BLaER1 treated with 17β-estradiol and CSF1 and Interleukin-3, amounts not matched to agents 10 nM and 100 nM (cell line): Measurements from ENCODE around the gene AOC1.

Experiments used
- H3K27ac ChIP-seq, 11 experiments: shearing (Covaris generic); formaldehyde crosslinking; 2 replicates each; pipeline ENCODE4 v1.8.1; 2022
- H3K27me3 ChIP-seq, 11 experiments: shearing (Covaris generic); formaldehyde crosslinking; 2 replicates each; pipeline ENCODE4 v1.8.1; 2022
- H3K36me3 ChIP-seq, 11 experiments: shearing (Covaris generic); formaldehyde crosslinking; 2 replicates each; pipeline ENCODE4 v1.8.1; 2022
- H3K4me1 ChIP-seq, 10 experiments: shearing (Covaris generic); formaldehyde crosslinking; 2 replicates each; pipeline ENCODE4 v1.8.1; 2022
- H3K4me2 ChIP-seq, 11 experiments: shearing (Covaris generic); formaldehyde crosslinking; 2 replicates each; pipeline ENCODE4 v1.8.1; 2022
- H3K4me3 ChIP-seq, 10 experiments: shearing (Covaris generic); formaldehyde crosslinking; 2 replicates each; pipeline ENCODE4 v1.8.1; 2022
- H3K9ac ChIP-seq, 11 experiments: shearing (Covaris generic); formaldehyde crosslinking; 2 replicates each; pipeline ENCODE4 v1.8.1; 2022
- H3K9me3 ChIP-seq, 11 experiments: shearing (Covaris generic); formaldehyde crosslinking; replicated peaks in 1 of 11; 2 replicates each; pipeline ENCODE4 v1.8.1; 2022
- H4K20me1 ChIP-seq, 11 experiments: shearing (Covaris generic); formaldehyde crosslinking; 2 replicates each; pipeline ENCODE4 v1.8.1; 2022
- Cebpa-rat ChIP-seq, 11 experiments: shearing (Covaris generic); IDR thresholded peaks; 2 replicates each; pipeline ENCODE4 v1.8.1; 2022

Gene AOC1

GRCh38 chr7:150855046-150855445, 2.7 kb downstream of the AOC1 start:
- Histone ChIP-seq H3K36me3 (no peaks in the 10 kb centered on the region), H3K9me3 (no peaks in the 10 kb centered on the region), H4K20me1 (no peaks in the 10 kb centered on the region), H3K9ac (no peak overlapping the region), H3K27me3 (no peaks in the 10 kb centered on the region), H3K4me3 (no peak overlapping the region), H3K27ac (no peak overlapping the region), H3K4me1 (peaks cover 0 to 19% (median 7%) of the 10 kb centered on the region in 10 experiments; a peak in 15 of 20 replicates), H3K4me2 (no peak overlapping the region)
- no peak for TF ChIP-seq Cebpa-rat (IDR thresholded peaks at IDR 0.05)

DNA sequence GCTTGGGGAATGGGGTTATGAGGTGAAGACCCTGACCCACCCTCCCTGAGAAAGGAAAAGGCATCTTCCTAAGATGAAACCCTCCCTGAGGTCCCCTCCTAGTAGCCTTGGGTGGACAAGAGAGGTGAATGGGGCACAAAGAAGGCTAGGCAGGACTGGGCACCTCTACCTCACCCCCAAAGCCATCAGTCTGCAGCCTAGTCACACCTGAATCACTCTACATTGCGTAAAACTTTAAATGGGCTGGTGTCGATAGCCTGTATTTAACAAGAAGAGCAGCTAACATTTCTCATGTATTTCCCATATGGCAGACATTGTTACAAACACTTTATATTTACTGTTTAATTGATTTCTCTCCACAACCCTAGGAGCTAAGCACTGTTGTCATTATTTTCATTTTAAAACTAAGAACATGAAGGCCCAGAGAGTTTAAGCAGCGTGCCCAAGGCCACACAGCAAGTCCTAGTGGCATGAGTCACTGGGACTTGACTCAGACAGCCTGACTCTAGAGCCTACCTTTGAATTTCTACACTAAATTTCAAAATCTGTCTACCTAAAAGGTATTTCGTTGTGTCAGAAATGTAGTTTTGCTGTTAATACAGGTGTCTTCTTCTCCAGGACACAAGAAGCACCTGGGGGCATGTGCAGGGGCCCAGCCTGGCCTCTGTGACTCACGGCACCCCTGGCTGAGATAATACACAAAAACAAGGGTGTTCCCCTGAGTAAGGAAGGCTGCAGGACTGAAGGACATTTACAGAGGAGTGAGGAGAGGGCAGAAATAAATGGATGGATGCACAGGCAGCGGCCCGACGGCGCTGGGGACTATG, 3.4 kb downstream of the AOC1 start:
- Histone ChIP-seq H3K4me1 (peaks cover 0 to 19% (median 7%) of the 10 kb centered on the region in 10 experiments; a peak in 15 of 20 replicates), H3K4me3 (no peak overlapping the region), H3K9me3 (no peaks in the 10 kb centered on the region), H4K20me1 (no peaks in the 10 kb centered on the region), H3K9ac (no peak overlapping the region), H3K27ac (no peak overlapping the region), H3K4me2 (no peak overlapping the region), H3K36me3 (no peaks in the 10 kb centered on the region), H3K27me3 (no peaks in the 10 kb centered on the region)
- no peak for TF ChIP-seq Cebpa-rat (IDR thresholded peaks at IDR 0.05)

GRCh38 chr7:150856303-150857275, 4.3 kb downstream of the AOC1 start:
- H3K9me3 ChIP-seq, result no peaks in the 10 kb centered on the region
- no peak overlapping the region for H3K9ac ChIP-seq
- no peak overlapping the region for H3K4me2 ChIP-seq
- H3K27me3 ChIP-seq, result no peaks in the 10 kb centered on the region
- no peak overlapping the region for H3K27ac ChIP-seq
- no peak for TF ChIP-seq Cebpa-rat (IDR thresholded peaks at IDR 0.05)
- H3K36me3 ChIP-seq, result no peaks in the 10 kb centered on the region
- H4K20me1 ChIP-seq, result no peaks in the 10 kb centered on the region
- no peak overlapping the region for H3K4me3 ChIP-seq
- H3K4me1 ChIP-seq, result peaks cover 0 to 14% (median 7%) of the 10 kb centered on the region in 10 experiments; a peak in 15 of 20 replicates

DNA sequence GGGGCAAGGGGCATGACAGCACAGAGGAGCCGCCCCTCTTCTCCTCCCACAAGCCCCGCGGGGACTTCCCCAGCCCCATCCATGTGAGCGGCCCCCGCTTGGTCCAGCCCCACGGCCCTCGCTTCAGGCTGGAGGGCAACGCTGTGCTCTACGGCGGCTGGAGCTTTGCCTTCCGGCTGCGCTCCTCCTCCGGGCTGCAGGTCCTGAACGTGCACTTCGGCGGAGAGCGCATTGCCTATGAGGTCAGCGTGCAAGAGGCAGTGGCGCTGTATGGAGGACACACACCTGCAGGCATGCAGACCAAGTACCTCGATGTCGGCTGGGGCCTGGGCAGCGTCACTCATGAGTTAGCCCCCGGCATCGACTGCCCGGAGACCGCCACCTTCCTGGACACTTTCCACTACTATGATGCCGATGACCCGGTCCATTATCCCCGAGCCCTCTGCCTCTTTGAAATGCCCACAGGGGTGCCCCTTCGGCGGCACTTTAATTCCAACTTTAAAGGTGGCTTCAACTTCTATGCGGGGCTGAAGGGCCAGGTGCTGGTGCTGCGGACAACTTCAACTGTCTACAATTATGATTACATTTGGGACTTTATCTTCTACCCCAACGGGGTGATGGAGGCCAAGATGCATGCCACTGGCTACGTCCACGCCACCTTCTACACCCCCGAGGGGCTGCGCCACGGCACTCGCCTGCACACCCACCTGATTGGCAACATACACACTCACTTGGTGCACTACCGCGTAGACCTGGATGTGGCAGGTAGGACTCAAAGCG, 5.1 kb downstream of the AOC1 start:
- TF ChIP-seq Cebpa-rat (IDR thresholded peaks at IDR 0.05), result no peak
- Histone ChIP-seq H3K36me3 (no peaks in the 10 kb centered on the region), H3K27ac (no peak overlapping the region), H3K4me2 (no peak overlapping the region), H3K27me3 (no peaks in the 10 kb centered on the region), H3K9me3 (no peaks in the 10 kb centered on the region), H4K20me1 (no peaks in the 10 kb centered on the region), H3K4me3 (no peak overlapping the region), H3K4me1 (peaks cover 0 to 8% (median 3%) of the 10 kb centered on the region in 10 experiments; a peak in 15 of 20 replicates), H3K9ac (no peak overlapping the region)

DNA sequence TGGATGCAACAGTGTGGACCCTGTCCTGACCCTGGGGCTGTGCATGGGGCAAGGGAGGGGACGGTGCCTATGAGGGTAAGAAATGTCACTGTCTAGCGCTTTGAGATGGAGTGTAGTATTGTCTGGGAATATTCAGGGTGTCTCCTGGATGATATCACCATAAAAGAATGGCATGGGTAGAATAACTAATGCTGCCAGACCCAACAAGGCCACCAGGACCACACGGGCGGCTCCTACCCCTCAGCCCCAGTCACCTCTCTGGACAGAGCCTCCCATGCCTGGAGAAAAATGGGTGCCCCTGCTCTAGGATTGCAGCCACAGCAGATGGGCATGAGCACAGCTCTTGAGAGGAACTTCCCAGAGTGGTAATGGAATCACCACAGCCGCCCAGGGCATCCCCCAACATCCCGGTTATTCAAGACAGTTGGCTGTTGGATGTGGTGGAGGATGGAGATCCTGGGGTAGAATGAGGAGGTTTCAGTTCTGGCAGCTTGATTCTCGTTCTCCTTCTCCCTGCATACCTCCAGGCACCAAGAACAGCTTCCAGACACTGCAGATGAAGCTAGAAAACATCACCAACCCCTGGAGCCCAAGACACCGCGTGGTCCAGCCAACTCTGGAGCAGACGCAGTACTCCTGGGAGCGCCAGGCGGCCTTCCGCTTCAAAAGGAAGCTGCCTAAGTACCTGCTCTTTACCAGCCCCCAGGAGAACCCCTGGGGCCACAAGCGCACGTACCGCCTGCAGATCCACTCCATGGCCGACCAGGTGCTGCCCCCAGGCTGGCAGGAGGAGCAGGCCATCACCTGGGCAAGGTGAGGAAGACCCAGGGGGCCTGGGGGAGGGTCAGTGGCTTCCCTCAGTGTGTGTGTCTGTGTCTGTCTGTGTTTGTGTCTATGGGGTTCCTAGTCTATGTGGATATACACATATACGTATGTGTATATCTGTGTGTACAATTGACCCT, 6.2 kb downstream of the AOC1 start:
- Histone ChIP-seq H3K4me3 (no peak overlapping the region), H3K36me3 (no peaks in the 10 kb centered on the region), H3K9ac (no peak overlapping the region), H3K27me3 (no peaks in the 10 kb centered on the region), H3K4me1 (0 out of 20 replicates have a peak, but pooled peaks cover 0 to 4% (median 0%) of the 10 kb centered on the region in 10 experiments), H3K27ac (no peak overlapping the region), H3K4me2 (no peak overlapping the region), H3K9me3 (0 out of 22 replicates have a peak, but pooled peaks cover 0 to 4% (median 0%) of the 10 kb centered on the region in 11 experiments), H4K20me1 (no peaks in the 10 kb centered on the region)
- no peak for TF ChIP-seq Cebpa-rat (IDR thresholded peaks at IDR 0.05)

DNA sequence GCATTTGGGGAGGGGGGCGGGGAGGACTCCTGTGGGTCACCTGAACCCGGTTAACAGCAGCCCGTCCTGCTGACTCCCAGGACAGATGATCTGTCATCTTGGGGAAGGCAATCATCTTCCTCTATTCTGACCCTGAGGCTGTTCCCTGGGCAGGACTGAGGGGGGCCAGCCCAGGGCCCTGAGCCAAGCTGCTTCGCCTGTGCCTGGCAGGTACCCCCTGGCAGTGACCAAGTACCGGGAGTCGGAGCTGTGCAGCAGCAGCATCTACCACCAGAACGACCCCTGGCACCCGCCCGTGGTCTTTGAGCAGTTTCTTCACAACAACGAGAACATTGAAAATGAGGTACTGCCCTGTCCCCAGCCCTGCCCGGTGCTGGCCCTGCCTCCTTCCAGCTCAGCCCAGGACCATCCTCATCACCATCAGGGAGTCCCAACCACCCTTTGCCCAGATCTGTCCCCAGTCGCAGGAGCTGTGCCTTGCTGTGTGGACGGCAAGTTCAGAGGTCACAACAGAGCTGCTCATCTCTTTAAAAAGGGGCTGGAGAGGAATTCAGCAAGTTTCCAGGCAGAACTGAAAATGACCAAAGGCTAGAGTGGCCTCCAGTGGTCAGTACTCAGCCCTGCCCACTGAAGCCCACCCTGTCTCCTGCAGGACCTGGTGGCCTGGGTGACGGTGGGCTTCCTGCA, 8.1 kb downstream of the AOC1 start:
- no peak for TF ChIP-seq Cebpa-rat (IDR thresholded peaks at IDR 0.05)
- Histone ChIP-seq H4K20me1 (no peaks in the 10 kb centered on the region), H3K27me3 (no peaks in the 10 kb centered on the region), H3K9me3 (0 out of 22 replicates have a peak, but pooled peaks cover 0 to 4% (median 0%) of the 10 kb centered on the region in 11 experiments), H3K9ac (no peak overlapping the region), H3K36me3 (no peaks in the 10 kb centered on the region), H3K4me3 (no peak overlapping the region), H3K4me1 (0 out of 20 replicates have a peak, but pooled peaks cover 0 to 4% (median 0%) of the 10 kb centered on the region in 10 experiments), H3K27ac (no peak overlapping the region), H3K4me2 (no peak overlapping the region)

GRCh38 chr7:150860978-150861295, 8.6 kb downstream of the AOC1 start:
- no peak overlapping the region for H3K27ac ChIP-seq
- H3K4me1 ChIP-seq, result 0 out of 20 replicates have a peak, but pooled peaks cover 0 to 4% (median 0%) of the 10 kb centered on the region in 10 experiments
- no peak overlapping the region for H3K4me3 ChIP-seq
- no peak overlapping the region for H3K9ac ChIP-seq
- peaks cover 0 to 4% (median 0%) of the 10 kb centered on the region in 11 experiments; a peak in 1 of 22 replicates for H3K9me3 ChIP-seq
- H4K20me1 ChIP-seq, result no peaks in the 10 kb centered on the region
- H3K4me2 ChIP-seq, result no peak overlapping the region
- H3K27me3 ChIP-seq, result no peaks in the 10 kb centered on the region
- no peaks in the 10 kb centered on the region for H3K36me3 ChIP-seq
- TF ChIP-seq Cebpa-rat (IDR thresholded peaks at IDR 0.05), result no peak
